IPS DF 6.9 (cell line): ENCODE data around the gene TENM3.

Experiments used
- DNase-seq: peaks from one replicate; pipeline ENCODE4 v3.0.0-alpha.2; 2013; ENCODE audit warnings: low read depth, low spot score
- H3K27ac ChIP-seq: one replicate; pipeline ENCODE4 v1.5.1; 2013; ENCODE audit warnings: low read length, control low read depth
- H3K27me3 ChIP-seq: 2 replicates; pipeline ENCODE4 v1.6.1; 2013; ENCODE audit warnings: mild to moderate bottlenecking, low read length; ENCODE audit not compliant: control insufficient read depth, insufficient read depth
- H3K36me3 ChIP-seq: 2 replicates; pipeline ENCODE4 v1.6.1; 2013; ENCODE audit warnings: low read length; ENCODE audit not compliant: control insufficient read depth, insufficient read depth
- H3K4me1 ChIP-seq: 2 replicates; pipeline ENCODE4 v1.6.1; 2013; ENCODE audit warnings: low read length; ENCODE audit not compliant: control insufficient read depth, insufficient read depth
- H3K4me3 ChIP-seq: 2 replicates; pipeline ENCODE4 v1.5.1; 2013; ENCODE audit warnings: mild to moderate bottlenecking, low read length
- H3K9me3 ChIP-seq: 2 replicates; pipeline ENCODE4 v1.6.1; 2013; ENCODE audit warnings: low read length, inconsistent platforms; ENCODE audit not compliant: control insufficient read depth, insufficient read depth
- WGBS: extraction: QIAGEN DNeasy Blood & Tissue Kit; methylation state at CpG from one replicate; pipeline ENCODE4 v1.1.7; 2013; ENCODE audit warnings: mixed read lengths, missing lambda C conversion rate; ENCODE audit not compliant: insufficient read length, insufficient coverage; 5-methylcytosine and 5-hydroxymethylcytosine counted together

Gene TENM3

DNA sequence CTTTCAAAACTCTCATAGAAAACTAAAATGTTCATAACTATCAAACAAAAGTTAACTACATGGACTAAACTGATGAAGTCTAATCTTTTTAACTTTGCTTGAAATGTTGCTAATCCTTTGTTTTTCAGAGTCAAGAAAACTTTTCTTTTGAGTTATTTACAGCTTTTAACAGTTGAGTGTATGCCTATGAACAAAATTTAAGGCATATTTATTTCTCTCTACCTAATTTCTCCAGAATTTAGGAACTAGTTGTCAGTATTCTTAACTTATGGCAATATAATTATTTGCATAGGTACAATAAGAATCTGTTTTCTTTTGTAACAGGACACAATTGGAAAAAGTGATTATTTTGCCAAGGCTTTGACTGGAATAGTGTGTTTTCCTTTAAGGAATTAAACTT is 23.8 kb downstream of the TENM3 start:
- Histone ChIP-seq H3K4me3 (no peak overlapping the region), H3K4me1 (peaks cover 2% of the 10 kb centered on the region; the same call in 1 of the 2 replicates), H3K27me3 (no peaks in the 10 kb centered on the region), H3K27ac (no peak overlapping the region), H3K9me3 (no peaks in the 10 kb centered on the region; the same call in 1 of the 2 replicates), H3K36me3 (no peaks in the 10 kb centered on the region)
- no peak for DNase-seq

DNA sequence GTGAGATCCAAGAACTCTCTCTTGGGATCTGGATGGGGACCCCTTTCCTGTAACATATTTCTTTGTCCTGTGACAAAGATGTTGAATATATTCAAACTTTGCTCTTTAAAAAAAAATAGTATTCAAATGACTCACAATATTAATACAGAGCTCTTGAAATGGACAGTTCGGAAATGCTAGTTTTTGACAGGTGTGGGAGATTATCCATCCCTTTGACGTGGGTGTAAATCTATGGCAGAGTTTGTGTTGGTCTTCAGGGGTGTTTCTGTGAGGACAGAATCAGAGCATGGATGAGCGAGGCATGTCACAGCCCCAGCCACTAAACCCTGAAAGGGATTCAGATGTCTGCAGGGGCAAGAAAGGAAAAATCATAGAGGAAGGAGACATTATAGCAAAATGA is 25.8 kb downstream of the TENM3 start:
- no peak for DNase-seq
- Histone ChIP-seq H3K9me3 (no peaks in the 10 kb centered on the region; the same call in 1 of the 2 replicates), H3K27me3 (no peaks in the 10 kb centered on the region), H3K36me3 (no peaks in the 10 kb centered on the region), H3K4me1 (peaks cover 6% of the 10 kb centered on the region; the same call in 1 of the 2 replicates), H3K27ac (no peak overlapping the region), H3K4me3 (no peak overlapping the region)
- WGBS, result no CpG with 5 or more reads among the region's 3 CpGs

DNA sequence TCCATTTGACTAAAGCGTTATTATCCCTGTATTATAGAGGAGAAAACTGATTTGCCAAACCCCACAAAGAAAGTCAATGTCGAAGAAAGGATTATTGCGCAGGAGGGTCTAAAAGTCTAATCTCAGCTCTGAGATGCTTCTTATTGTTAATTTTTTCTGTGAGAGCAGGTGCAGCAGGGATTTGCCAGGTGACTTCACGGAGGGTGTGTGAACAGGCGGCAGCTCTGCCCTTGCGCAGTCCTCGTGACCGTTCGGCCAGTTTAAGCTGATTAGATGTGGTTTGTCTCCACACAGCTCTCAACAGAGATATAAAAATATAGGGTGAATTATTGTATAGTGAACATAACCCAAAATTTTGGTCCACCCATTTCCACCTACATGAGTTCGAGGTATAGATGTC is 28.5 kb downstream of the TENM3 start:
- Histone ChIP-seq H3K4me3 (no peak overlapping the region), H3K36me3 (no peaks in the 10 kb centered on the region), H3K9me3 (no peaks in the 10 kb centered on the region; the same call in 1 of the 2 replicates), H3K27ac (no peak overlapping the region), H3K4me1 (peaks cover 9% of the 10 kb centered on the region), H3K27me3 (no peaks in the 10 kb centered on the region)
- WGBS, result no CpG with 5 or more reads among the region's 10 CpGs
- no peak for DNase-seq

DNA sequence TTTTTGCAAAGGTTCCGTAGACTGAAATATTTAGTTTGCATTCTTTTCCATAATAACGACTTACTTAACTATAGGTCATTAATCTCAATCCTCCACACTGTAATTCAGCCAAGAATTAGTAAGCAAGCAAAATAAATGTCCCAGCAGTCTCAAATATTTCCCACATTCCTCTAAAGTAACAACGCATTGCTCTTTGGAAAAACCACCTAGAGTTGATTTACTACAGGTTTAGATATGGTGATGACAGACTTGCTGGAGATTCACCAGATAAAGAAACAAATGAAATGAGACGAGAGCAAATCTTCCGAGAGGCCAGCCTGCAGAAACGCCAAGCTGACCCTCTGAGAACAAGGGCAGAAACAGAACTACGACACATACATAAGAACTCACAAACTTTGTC is 28.9 kb downstream of the TENM3 start:
- H3K4me3 ChIP-seq, result no peak overlapping the region
- H3K4me1 ChIP-seq, result peaks cover 9% of the 10 kb centered on the region
- H3K27me3 ChIP-seq, result no peaks in the 10 kb centered on the region
- H3K36me3 ChIP-seq, result no peaks in the 10 kb centered on the region
- no CpG with 5 or more reads among the region's 7 CpGs for WGBS
- no peak for DNase-seq
- H3K27ac ChIP-seq, result no peak overlapping the region
- no peaks in the 10 kb centered on the region; the same call in 1 of the 2 replicates for H3K9me3 ChIP-seq

DNA sequence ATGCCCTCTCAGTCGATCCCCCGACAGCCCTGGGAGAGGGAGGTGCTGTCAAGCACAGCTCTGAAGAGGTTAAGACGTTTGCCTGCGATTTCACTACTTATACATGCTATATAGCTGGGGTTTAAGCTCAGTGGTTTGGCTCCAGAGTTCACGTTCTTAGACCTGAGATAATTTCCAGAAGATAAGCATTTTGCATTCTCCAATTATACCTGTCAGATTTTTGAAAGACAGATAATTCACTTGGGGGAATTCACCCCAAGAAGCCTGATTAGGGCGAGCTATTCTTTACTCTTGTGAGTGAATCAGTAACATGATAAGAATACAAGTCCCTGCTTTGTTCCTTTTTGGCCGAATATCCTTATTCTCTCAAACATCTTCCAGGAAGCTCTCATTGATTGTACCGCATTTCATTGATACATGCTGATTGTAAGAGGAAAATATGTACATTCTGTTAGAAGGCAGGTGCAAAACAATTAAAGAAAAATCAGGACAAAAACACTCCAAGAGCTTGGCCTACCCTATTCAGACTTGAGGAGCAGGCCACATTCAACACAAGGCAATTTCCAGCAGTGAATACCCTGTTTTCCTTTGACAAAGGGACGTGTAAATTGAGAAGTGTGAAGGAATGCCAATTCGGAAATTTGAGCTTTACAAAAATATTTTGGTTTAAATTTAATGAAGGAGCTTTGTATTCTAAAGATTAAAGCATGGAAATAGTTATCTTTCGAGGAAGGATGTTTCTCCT is 30.2 kb downstream of the TENM3 start:
- Histone ChIP-seq H3K9me3 (no peaks in the 10 kb centered on the region; the same call in 1 of the 2 replicates), H3K4me3 (no peak overlapping the region), H3K36me3 (no peaks in the 10 kb centered on the region), H3K27ac (no peak overlapping the region), H3K4me1 (peaks cover 9% of the 10 kb centered on the region), H3K27me3 (no peaks in the 10 kb centered on the region)
- WGBS, result no CpG with 5 or more reads among the region's 11 CpGs
- DNase-seq, result no peak

DNA sequence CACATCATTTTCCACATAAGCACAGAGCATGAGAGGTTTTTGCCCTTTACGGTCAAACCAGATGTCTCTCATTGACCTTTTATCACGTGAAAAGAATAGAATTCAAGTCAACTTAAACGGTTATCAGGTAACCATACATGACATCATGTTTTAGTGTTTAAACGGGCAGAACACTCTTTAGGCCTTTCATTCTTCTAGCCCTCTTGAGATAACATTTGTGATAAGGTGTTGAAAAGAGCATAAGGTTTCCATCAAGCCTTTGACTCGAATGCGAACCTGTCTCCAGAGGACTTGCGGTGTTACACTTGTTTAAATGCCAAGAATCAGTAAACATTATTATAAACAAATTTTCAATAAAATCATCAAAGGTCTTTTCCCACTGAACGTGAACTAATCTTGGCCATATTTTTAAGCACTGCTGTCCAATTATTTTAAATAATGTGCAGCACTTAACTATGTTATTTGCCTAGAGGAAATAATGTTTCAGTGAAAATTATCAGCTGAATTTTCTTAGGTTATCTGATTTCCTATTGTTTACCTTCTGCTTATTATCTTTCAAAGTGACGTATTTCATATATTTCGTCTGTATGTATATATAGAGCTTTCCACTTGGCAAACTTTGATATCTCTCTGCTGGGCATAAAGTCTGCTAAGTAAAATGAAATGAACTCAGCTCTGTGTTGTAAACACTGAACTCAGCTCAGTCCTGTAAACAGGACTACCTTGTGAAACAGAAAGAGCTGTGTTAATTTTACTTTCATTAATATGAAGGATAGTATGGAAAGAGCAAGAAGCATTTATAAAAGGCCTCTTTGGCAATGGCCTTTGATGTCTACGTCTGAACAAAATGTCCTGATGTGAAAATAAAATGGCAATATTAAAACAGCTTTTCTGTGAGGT is 33.3 kb downstream of the TENM3 start:
- Histone ChIP-seq H3K4me3 (no peak overlapping the region), H3K27me3 (no peaks in the 10 kb centered on the region), H3K36me3 (no peaks in the 10 kb centered on the region), H3K27ac (no peak overlapping the region), H3K9me3 (no peaks in the 10 kb centered on the region), H3K4me1 (peaks cover 7% of the 10 kb centered on the region)
- no CpG with 5 or more reads among the region's 11 CpGs for WGBS
- DNase-seq, result no peak

DNA sequence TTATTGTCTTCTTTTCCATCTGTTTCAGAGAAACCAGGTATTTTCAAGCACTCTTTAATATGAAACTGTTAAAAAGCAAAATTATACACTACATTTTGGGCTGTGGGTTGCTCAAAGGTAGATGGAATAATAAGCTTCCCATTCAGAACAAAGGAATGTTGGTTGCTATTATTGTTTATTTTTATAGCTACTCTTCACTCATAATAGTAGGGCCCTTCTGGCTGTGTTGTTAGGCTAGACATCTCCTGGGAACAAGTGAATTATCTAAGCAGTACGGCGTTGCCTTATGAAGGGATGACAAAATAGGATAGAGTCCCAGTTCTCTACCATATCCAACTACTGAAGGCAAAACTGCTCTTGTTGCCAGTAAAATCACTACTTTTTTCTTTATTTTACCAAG is 34.2 kb downstream of the TENM3 start:
- no peak for DNase-seq
- Histone ChIP-seq H3K36me3 (no peaks in the 10 kb centered on the region), H3K27ac (no peak overlapping the region), H3K27me3 (no peaks in the 10 kb centered on the region), H3K4me1 (peaks cover 7% of the 10 kb centered on the region), H3K9me3 (no peaks in the 10 kb centered on the region), H3K4me3 (no peak overlapping the region)
- no CpG with 5 or more reads among the region's 2 CpGs for WGBS

DNA sequence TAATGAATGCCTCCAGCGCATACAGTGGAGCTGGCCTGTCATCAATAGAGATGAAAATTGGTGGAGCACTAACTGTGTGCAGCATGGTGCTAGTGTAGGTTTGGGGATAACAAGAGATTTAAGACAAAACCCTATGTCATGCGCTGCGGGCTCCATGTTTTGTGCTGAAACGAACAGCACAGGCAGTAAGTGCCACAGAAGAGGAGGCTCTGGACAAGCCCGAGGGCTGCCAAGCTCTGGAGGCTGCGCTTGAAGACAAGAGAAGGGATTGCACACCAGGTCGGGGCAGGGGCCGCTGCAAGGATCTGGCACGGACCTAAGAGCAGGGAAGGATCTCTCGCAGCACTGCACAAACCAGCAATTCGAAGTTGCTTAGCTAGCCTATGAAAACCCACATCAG is 35.5 kb downstream of the TENM3 start:
- Histone ChIP-seq H3K27ac (no peak overlapping the region), H3K9me3 (no peaks in the 10 kb centered on the region), H3K4me1 (peaks cover 3% of the 10 kb centered on the region), H3K27me3 (no peaks in the 10 kb centered on the region), H3K4me3 (no peak overlapping the region), H3K36me3 (no peaks in the 10 kb centered on the region)
- no CpG with 5 or more reads among the region's 11 CpGs for WGBS
- DNase-seq, result no peak

DNA sequence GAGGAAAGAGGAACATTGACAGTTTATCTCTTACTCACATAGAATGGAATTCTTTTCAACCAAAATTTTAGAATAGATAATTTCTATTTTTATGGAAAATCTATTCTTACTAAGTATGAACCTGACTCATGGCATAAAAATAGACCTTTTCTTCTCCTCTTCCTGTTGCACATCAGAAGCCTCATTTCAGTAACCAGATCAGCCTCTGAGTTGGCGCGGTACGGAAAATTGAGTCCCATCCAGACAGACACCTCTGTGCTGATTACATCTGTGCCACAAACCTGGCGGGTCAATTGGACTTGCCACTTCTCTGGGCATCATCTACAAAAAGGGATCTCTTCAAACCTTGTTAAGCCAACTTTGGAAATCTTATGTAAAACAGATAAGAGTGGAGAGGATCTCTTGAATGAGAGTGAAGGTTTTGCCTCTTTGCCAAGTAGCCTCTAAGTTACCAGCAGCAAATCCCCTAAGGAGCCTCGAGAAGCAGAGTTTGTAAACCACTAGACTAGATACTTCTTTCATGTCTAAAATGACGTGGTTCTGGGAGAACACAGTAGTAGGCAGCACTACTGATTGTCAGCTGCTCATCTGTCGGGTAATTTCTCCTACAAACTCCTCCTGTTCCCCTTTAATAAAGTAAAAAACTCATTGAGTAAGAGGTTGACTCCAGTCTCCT is 37.4 kb downstream of the TENM3 start:
- H3K4me3 ChIP-seq, result no peak overlapping the region
- H3K36me3 ChIP-seq, result no peaks in the 10 kb centered on the region
- no peak for DNase-seq
- H3K27me3 ChIP-seq, result no peaks in the 10 kb centered on the region
- no CpG with 5 or more reads among the region's 7 CpGs for WGBS
- H3K9me3 ChIP-seq, result no peaks in the 10 kb centered on the region
- H3K4me1 ChIP-seq, result no peaks in the 10 kb centered on the region
- H3K27ac ChIP-seq, result no peak overlapping the region

DNA sequence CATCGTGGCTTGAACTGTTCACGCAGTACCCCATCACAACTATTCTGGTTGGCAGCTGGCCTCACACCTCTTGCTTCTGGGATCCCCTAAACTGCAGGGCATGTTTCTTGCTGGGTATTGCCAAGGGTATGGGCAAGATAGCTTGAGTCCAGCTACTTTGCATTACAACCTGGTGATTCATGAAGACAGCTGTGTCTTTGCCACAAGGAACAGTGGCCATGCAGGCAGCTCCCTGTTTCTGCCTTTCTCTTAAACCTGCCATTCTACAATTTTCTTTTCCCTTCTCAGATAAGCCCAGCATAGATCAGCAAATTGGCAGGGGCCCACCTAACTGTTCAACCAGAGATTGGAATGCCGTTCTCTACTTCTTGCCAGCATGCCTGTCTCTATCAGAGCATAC is 42.8 kb downstream of the TENM3 start:
- H3K36me3 ChIP-seq, result no peaks in the 10 kb centered on the region
- H3K4me1 ChIP-seq, result no peaks in the 10 kb centered on the region
- no peak overlapping the region for H3K27ac ChIP-seq
- H3K4me3 ChIP-seq, result no peak overlapping the region
- no peaks in the 10 kb centered on the region for H3K27me3 ChIP-seq
- no CpG with 5 or more reads among the region's 3 CpGs for WGBS
- no peaks in the 10 kb centered on the region for H3K9me3 ChIP-seq
- no peak for DNase-seq
